A673 (cell line): ENCODE results near the gene EPB41L4B.

Source experiments
- CTCF ChIP-seq: fragments of 300-800, 200-600 bp; sonication (generic); conservative IDR thresholded peaks from 2 replicates; pipeline ENCODE4 v1.5.1; 2017; ENCODE audit warnings: low read depth, mild to moderate bottlenecking, antibody characterized with exemption, low read length, moderate library complexity, mixed read lengths
- EZH2 ChIP-seq: fragments of 200-600 bp; sonication (generic); IDR thresholded peaks from 2 replicates; pipeline ENCODE4 v1.6.1; 2017; ENCODE audit warnings: borderline replicate concordance, low read depth, mild to moderate bottlenecking, mixed read lengths, antibody characterized with exemption, low read length; ENCODE audit not compliant: poor library complexity, severe bottlenecking

DNA sequence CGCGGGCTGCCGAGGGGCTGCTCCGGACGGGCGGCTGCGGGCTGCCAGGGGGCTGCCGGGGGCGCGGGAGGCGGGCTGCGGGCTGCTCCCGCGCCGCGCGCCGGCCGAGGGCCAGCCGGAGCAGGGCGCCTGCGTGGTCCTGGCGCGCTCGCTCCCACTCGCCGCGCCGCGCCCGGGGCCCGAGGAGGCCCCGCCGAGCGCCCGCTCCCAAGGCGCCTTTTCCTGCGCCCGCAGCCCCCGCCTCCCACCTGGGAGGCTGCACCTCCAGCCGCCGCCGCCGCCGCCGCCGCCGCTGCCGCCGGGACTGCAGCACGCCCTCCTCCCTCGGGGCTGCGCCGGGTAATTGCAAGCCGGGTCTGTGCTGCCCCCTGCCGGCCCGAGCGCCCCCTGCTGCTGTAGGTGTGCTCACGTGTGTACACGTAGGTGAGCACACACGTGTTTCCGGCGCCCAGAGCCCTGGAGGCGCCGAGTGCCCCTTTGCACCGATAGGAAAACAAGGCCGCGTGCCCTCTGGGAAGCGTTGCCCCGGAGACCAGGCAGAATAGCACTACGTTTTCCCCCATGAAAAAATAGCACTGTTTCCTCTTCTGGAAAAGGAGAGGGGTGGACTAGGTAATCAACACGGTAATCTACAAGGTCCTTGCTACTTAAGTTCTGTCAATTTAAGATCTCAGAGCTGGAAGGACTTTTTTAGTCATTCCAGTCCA, at the start of gene EPB41L4B:
- TF ChIP-seq CTCF (peak; percentile 85), EZH2 (no peak)
